Measurements from ENCODE around the gene PRPF18. TPM values are rescaled to one million over a fixed set of nuclear protein-coding genes. Genes with fewer than 3 reads are reported as not detected.

PRPF18 gene
- total RNA-seq, 1 experiment from 2014 or later = 10.2 TPM

GRCh38 chr10:13654846-13655245 lies 68.1 kb downstream of the PRPF18 start:
- Histone ChIP-seq H3K79me2 (ENCODE audit: low read length) (no peaks in the 10 kb centered on the region), H3K9me3 (ENCODE audit: low read length) (no peaks in the 10 kb centered on the region), H3K27ac (ENCODE audit: low read length) (no peak overlapping the region), H3F3A (ENCODE audit: low read length, unreplicated experiment) (no peaks in the 10 kb centered on the region), H3K4me1 (ENCODE audit: insufficient read depth, low read length) (peaks cover 6% of the 10 kb centered on the region; the same call in 1 of the 2 replicates), H3K9me2 (replicated peaks; ENCODE audit: low read length) (no peaks in the 10 kb centered on the region), H3K4me2 (ENCODE audit: low read length) (no peak overlapping the region), H4K20me1 (ENCODE audit: low read length) (no peaks in the 10 kb centered on the region), H2AFZ (ENCODE audit: low read length) (no peak overlapping the region), H3K9ac (ENCODE audit: low read length) (no peak overlapping the region), H3K27me3 (ENCODE audit: low read length) (no peaks in the 10 kb centered on the region), H3K4me3 (ENCODE audit: low read length) (no peak overlapping the region), H3K36me3 (ENCODE audit: low read depth, low read length) (0 out of 2 replicates have a peak, but pooled peaks cover 1% of the 10 kb centered on the region)
- DNase-seq = no peak
- ChIA-PET POLR2A (ENCODE audit: unreplicated experiment) (no interaction called here), CTCF (no interaction called here)
- no TSS peak for BruUV-seq (replicated peaks)
- intact Hi-C loops (cut with micrococcal nuclease) = loop anchor here (5.0 kb wide), 1 partner anchor 183 kb away; no protein-coding TSS in a partner anchor
- TF ChIP-seq EZH2 (IDR thresholded peaks at IDR 0.05; ENCODE audit: low read length, unreplicated experiment) (no peak), CTCF (conservative IDR thresholded peaks at IDR 0.05; ENCODE audit: low read depth, low read length) (no peak), EZH2phosphoT487 (IDR thresholded peaks at IDR 0.05; ENCODE audit: borderline replicate concordance, low read length) (no peak)
- no peak for ATAC-seq

GRCh38 chr10:13656337-13657100 lies 69.8 kb downstream of the PRPF18 start:
- no peak overlapping the region for H2AFZ ChIP-seq (ENCODE audit: low read length)
- ChIA-PET POLR2A (ENCODE audit: unreplicated experiment) (no interaction called here), CTCF (no interaction called here)
- ATAC-seq (no peak), DNase-seq (no peak)
- no peak overlapping the region for H3K27ac ChIP-seq (ENCODE audit: low read length)
- BruUV-seq (replicated peaks) = no TSS peak
- no peaks in the 10 kb centered on the region for H3K27me3 ChIP-seq (ENCODE audit: low read length)
- H3F3A ChIP-seq (ENCODE audit: low read length, unreplicated experiment) = no peaks in the 10 kb centered on the region
- intact Hi-C loops (cut with micrococcal nuclease) = loop anchor here (5.0 kb wide), 1 partner anchor 184 kb away; no protein-coding TSS in a partner anchor
- TF ChIP-seq CTCF (conservative IDR thresholded peaks at IDR 0.05; ENCODE audit: low read depth, low read length) = no peak
- TF ChIP-seq EZH2 (IDR thresholded peaks at IDR 0.05; ENCODE audit: low read length, unreplicated experiment) = no peak
- no peak for TF ChIP-seq EZH2phosphoT487 (IDR thresholded peaks at IDR 0.05; ENCODE audit: borderline replicate concordance, low read length)
- H3K9me3 ChIP-seq (ENCODE audit: low read length) = no peaks in the 10 kb centered on the region
- H3K4me1 ChIP-seq (ENCODE audit: insufficient read depth, low read length) = peaks cover 6% of the 10 kb centered on the region; the same call in 1 of the 2 replicates
- H4K20me1 ChIP-seq (ENCODE audit: low read length) = no peaks in the 10 kb centered on the region
- no peak overlapping the region for H3K9ac ChIP-seq (ENCODE audit: low read length)
- H3K36me3 ChIP-seq (ENCODE audit: low read depth, low read length) = peaks cover 4% of the 10 kb centered on the region; the same call in 1 of the 2 replicates
- no peak overlapping the region for H3K4me3 ChIP-seq (ENCODE audit: low read length)
- no peaks in the 10 kb centered on the region for H3K79me2 ChIP-seq (ENCODE audit: low read length)
- no peak overlapping the region for H3K4me2 ChIP-seq (ENCODE audit: low read length)
- H3K9me2 ChIP-seq (replicated peaks; ENCODE audit: low read length) = no peaks in the 10 kb centered on the region

Data from PC-3 (cell line).